ENCODE data around the gene FAU.
"Not testable (repeated sequence)": the region's sequence is repeated elsewhere in the genome, so short reads cannot be mapped to it uniquely, and the experiment has no call there.

FAU gene

GRCh38 chr11:65118891-65119669 lies 2.9 kb downstream of the FAU start:
- not testable (repeated sequence) for DNase-seq

- DNase-seq = no peak
Observed at GRCh38 chr11:65118097-65118837, 3.7 kb downstream of the FAU start.

- DNase-seq = peak; percentile 66
Observed at GRCh38 chr11:65117206-65118096, 4.5 kb downstream of the FAU start, which contains the start of gene ZNHIT2. Gene ZNHIT2 (minus strand): TSS chr11:65117701. CDS start chr11:65117653, 48 bp downstream.

- no peak for DNase-seq
Observed at GRCh38 chr11:65116370-65117205, 5.3 kb downstream of the FAU start.

GRCh38 chr11:65115361-65116082 lies 6.4 kb downstream of the FAU start:
- no peak for DNase-seq

- DNase-seq = no peak
Observed at GRCh38 chr11:65114538-65115171, 7.3 kb downstream of the FAU start.

GRCh38 chr11:65113839-65114238 lies 8.1 kb downstream of the FAU start:
- no peak for DNase-seq

GRCh38 chr11:65113361-65113756 lies 8.6 kb downstream of the FAU start:
- DNase-seq = no peak

- DNase-seq = no peak
Observed at GRCh38 chr11:65112546-65113360, 9.2 kb downstream of the FAU start.

- peak; percentile 22 for DNase-seq
Observed at GRCh38 chr11:65111744-65112545, 10.0 kb downstream of the FAU start, which contains the start of gene TM7SF2. Gene TM7SF2 (plus strand): TSS chr11:65111872. CDS start chr11:65112016, 144 bp downstream.

GRCh38 chr11:65111159-65111743 lies 10.7 kb downstream of the FAU start:
- no peak for DNase-seq

GRCh38 chr11:65110354-65110861 lies 11.5 kb downstream of the FAU start:
- peak; percentile 39 for DNase-seq

- no peak for DNase-seq
Observed at GRCh38 chr11:65109231-65110198, 12.4 kb downstream of the FAU start.

GRCh38 chr11:65108469-65109123 lies 13.3 kb downstream of the FAU start:
- DNase-seq = no peak

GRCh38 chr11:65107751-65108468 lies 14.0 kb downstream of the FAU start:
- no peak for DNase-seq

- no peak for DNase-seq
Observed at GRCh38 chr11:65107078-65107477, 14.9 kb downstream of the FAU start.

Measured in SIG-M5 (cell line).